Panc1 (cell line): ENCODE data around the gene EFCAB9.

Source experiments
- CTCF ChIP-seq: fragments of 450-650 bp; IDR thresholded peaks from 2 replicates; pipeline ENCODE4 v1.5.1; 2017; ENCODE audit warnings: mild to moderate bottlenecking
- REST ChIP-seq, 2 experiments: IDR thresholded peaks; 2 replicates each; pipeline ENCODE4 v1.6.1; 2011 to 2012; ENCODE audit warnings: low read depth in 2 of 2, control low read depth in 1 of 2, low read length in 1 of 2, mild to moderate bottlenecking in 1 of 2, moderate library complexity in 1 of 2; ENCODE audit not compliant: insufficient read depth in 1 of 2
- TCF7L2 ChIP-seq: IDR thresholded peaks from 2 replicates; pipeline ENCODE4 v1.6.1; 2011; ENCODE audit warnings: mild to moderate bottlenecking, low read depth, low read length, inconsistent platforms

DNA sequence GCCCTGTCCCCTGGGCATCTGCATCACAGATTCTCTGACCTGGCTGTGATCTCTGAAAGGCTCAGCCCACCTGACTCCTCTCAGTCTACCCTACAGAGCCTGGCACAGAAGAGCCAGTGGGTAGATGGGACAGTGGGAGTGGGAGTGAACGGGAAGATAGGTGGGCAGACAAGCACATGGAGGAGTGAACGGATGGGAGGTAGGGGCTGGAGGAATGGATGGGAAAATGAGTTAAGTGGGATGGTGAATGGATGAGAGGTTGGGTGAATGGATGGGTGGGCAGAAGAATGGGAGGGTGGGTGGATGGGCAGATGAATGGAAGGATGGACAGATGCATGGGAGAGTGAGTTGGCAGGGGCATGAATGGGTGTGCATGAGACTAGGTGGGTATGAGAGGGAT, 24.8 kb upstream of the EFCAB9 start:
- no peak for TF ChIP-seq CTCF
- no peak for TF ChIP-seq REST (IDR thresholded peaks at IDR 0.05; ENCODE audit: insufficient read depth in 1 of 2, low read depth in 2 of 2, low read length in 1 of 2)
- TF ChIP-seq TCF7L2 = no peak
